DMS79 treated with DMSO at 0.1 percent for 48 hours (cell line): Measurements from ENCODE around the gene EZR.
A peak's percentile ranks its signal among the peaks of the same experiment; 100 is the strongest.

ENCODE experiments used
- DNase-seq: peaks from one replicate; lab custom pipeline; 2025; lab: John Stamatoyannopoulos, UW

Gene EZR

GRCh38 chr6:158775832-158776231, 43.3 kb downstream of the EZR start:
- no peak for DNase-seq

GRCh38 chr6:158774717-158775449, 44.3 kb downstream of the EZR start:
- DNase-seq: no peak

- DNase-seq: no peak
Observed at GRCh38 chr6:158773581-158774449, 45.4 kb downstream of the EZR start.

- no peak for DNase-seq
Observed at GRCh38 chr6:158772851-158773371, 46.3 kb downstream of the EZR start.

GRCh38 chr6:158772172-158772571, 47.0 kb downstream of the EZR start:
- no peak for DNase-seq

- DNase-seq: no peak
Observed at GRCh38 chr6:158771399-158772152, 47.6 kb downstream of the EZR start.

GRCh38 chr6:158770533-158771330, 48.4 kb downstream of the EZR start:
- DNase-seq: peak; percentile 69

- DNase-seq: peak; percentile 92
Observed at GRCh38 chr6:158769771-158770432, 49.3 kb downstream of the EZR start.

- DNase-seq: peak; percentile 81
Observed at GRCh38 chr6:158769234-158769770, 49.9 kb downstream of the EZR start.

- DNase-seq: no peak
Observed at GRCh38 chr6:158768436-158768835, 50.7 kb downstream of the EZR start.

- DNase-seq: peak; percentile 28
Observed at GRCh38 chr6:158767709-158768108, 51.5 kb downstream of the EZR start.

- DNase-seq: no peak
Observed at GRCh38 chr6:158766621-158767455, 52.3 kb downstream of the EZR start.

- peak; percentile 38 for DNase-seq
Observed at GRCh38 chr6:158765499-158766068, 53.6 kb downstream of the EZR start.

- DNase-seq: no peak
Observed at GRCh38 chr6:158764926-158765325, 54.2 kb downstream of the EZR start.

GRCh38 chr6:158764183-158764849, 54.9 kb downstream of the EZR start:
- no peak for DNase-seq

- DNase-seq: no peak
Observed at GRCh38 chr6:158763434-158764182, 55.6 kb downstream of the EZR start.

- DNase-seq: no peak
Observed at GRCh38 chr6:158762787-158763433, 56.3 kb downstream of the EZR start.
